VCaP (cell line): Measurements from ENCODE around the gene MCM8.

ENCODE experiments used
- H3K27ac ChIP-seq: fragments of 450-650 bp; 2 replicates; pipeline ENCODE4 v1.5.1; 2017
- TF ChIP-seq, protein P1 (sequence below): fragments of 450-650 bp; conservative IDR thresholded peaks from 2 replicates; pipeline ENCODE4 v1.5.1; 2017; ENCODE audit warnings: mild to moderate bottlenecking, moderate library complexity

Gene MCM8

DNA sequence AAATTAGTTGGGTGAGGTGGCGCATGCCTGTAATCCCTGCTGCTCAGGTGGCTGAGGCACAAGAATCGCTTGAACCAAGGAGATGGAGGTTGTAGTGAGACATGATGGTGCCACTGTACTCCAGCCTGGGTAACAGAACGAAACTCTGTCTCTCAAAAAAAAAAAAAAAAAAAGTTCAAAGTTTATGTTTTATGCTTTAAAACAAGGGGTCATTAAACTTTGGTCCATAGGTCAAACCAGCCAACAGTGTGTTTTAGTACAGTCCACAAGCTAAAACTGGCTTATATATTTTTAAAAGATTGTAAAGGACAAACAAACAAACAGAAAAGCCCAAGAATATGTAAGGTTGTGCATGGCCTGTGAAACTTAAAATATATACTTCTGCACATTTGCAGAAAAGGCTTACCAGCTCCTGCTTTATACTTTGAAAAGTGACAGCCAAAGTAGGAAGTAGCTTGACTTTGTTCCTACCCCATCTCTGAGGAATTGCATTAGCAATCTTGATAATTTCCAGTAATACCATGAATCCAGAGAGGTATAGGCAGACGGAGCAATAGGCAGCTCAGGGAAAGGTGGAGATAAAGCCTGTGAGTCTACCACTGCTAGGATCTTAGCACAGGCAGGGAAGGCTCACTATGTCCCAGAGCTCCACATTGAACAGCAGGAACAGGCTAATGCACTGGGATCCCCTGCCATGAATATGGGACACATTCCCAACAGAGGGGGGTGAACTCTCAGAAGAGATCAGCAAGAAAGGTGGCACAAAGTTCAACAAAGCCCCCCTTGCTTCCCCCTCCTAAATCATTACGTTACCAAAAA lies 30.5 kb downstream of the MCM8 start:
- H3K27ac ChIP-seq, result no peak overlapping the region
- TF ChIP-seq, protein P1, sequence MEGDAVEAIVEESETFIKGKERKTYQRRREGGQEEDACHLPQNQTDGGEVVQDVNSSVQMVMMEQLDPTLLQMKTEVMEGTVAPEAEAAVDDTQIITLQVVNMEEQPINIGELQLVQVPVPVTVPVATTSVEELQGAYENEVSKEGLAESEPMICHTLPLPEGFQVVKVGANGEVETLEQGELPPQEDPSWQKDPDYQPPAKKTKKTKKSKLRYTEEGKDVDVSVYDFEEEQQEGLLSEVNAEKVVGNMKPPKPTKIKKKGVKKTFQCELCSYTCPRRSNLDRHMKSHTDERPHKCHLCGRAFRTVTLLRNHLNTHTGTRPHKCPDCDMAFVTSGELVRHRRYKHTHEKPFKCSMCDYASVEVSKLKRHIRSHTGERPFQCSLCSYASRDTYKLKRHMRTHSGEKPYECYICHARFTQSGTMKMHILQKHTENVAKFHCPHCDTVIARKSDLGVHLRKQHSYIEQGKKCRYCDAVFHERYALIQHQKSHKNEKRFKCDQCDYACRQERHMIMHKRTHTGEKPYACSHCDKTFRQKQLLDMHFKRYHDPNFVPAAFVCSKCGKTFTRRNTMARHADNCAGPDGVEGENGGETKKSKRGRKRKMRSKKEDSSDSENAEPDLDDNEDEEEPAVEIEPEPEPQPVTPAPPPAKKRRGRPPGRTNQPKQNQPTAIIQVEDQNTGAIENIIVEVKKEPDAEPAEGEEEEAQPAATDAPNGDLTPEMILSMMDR, result no peak

DNA sequence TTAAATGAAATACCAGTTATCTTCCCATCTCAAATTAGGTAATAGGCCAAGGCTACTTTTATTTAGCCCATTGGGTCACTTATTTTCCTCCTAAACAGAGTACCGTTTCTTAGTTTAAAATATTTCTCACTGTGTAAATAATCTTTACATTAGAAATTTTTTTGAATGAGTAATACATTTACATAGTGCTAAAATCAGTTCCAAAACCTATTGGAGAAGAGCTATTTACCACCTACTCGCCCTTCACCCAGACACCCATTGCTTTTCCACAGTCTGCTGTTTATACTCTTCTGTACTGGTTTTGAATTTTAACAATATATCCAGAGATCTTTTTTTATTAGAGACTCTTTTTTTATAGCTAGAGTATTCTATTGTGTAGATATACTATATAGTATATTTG lies 36.9 kb downstream of the MCM8 start:
- no peak overlapping the region for H3K27ac ChIP-seq
- TF ChIP-seq, protein P1, result no peak

DNA sequence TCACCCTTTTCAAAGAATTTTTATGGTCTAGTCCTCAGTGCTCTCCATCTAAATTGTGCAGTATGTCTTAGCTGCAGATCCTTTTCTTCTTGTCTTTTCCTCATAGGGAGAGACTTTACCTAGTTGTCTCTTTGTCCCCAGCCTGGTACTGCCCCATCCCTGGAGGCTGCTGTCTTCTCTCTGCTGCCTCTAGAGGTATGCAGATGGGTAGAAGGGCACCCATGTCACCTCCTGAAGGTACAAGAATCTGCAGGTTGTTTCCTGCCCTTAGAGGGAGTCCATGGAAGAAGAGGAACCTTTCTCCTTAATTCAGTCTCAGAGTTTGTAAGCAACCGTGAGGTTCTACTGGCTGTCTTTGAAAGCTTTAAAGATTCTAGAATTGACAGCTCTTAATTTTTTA lies 39.1 kb downstream of the MCM8 start:
- no peak overlapping the region for H3K27ac ChIP-seq
- TF ChIP-seq, protein P1, result no peak

DNA sequence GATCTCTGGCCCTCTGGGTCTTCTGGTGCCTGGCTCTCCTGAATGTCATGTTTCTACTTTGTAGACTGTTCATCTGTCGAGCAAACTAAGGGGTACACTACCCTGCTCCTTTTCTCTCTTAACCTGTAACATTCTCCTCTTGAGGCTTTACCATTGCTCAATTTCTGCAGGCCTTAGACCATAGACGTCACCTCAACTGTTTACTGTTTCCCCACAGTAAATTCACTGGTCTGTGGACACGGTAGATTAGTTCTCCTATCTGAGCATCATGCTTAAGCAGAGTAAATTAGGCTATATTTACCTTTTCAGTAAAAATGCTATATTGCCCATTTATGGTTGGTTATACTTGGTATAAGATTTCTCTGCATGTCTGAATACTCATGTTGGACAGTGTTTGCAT lies 40.5 kb downstream of the MCM8 start:
- H3K27ac ChIP-seq, result no peak overlapping the region
- TF ChIP-seq, protein P1, result no peak

DNA sequence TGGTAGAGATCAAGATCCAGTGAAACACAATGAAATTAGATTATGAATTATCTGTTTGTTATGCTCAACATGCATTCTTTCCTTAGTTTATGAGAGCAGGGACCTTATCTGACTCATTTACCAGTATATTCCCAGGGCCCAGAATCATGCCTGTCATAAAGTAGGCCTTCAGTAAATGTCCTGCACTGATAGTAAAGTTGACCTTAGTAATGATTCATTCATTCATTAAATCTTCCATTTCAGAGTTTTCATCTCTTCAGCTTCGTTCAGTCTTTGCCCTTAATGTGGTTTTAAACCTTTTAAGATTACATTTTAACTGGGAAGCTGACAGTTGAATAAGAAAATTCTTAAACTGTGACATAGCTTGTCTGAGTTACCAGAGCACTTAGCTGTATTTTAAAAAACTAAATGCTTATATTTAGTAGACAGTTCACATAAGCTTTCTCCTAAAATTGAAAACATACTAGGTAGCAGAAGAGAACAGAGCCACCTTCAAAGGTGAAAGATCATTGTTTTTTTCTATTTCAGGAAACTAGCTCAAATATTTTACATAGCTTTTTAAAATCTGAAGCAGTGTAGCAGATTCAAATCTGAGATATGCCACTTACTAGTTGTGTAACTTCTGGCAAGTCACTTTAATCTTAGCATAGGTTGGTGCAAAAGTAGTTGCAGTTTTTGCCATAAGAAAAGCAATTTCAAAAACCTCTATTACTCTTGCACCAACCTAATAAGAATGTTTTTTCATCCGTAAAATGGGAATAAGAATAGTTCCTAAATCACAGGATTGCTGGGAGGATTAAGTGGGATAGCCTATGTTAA lies 41.4 kb downstream of the MCM8 start:
- TF ChIP-seq, protein P1, result no peak
- peak overlapping the region; percentile 14; the same call in 1 of the 2 replicates for H3K27ac ChIP-seq

DNA sequence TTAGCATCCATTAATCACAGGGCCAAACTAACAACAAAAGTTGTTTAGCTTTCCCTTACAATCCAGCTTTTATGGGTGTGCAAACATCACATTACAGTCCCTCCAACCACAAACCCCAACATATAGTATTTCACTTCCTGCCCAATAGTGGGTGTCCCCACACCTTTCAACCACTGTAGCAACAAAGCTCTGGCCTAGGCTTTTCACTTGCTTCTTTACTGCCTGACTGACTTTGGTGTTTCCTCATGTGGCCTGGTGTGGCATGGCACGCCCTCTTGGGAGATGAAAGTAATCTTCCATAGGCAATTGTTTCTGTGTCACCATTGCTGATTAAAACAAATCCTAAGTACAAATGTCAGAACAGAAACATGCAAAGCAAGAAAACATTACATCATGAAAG lies 46.3 kb downstream of the MCM8 start:
- H3K27ac ChIP-seq, result no peak overlapping the region
- TF ChIP-seq, protein P1, result no peak

DNA sequence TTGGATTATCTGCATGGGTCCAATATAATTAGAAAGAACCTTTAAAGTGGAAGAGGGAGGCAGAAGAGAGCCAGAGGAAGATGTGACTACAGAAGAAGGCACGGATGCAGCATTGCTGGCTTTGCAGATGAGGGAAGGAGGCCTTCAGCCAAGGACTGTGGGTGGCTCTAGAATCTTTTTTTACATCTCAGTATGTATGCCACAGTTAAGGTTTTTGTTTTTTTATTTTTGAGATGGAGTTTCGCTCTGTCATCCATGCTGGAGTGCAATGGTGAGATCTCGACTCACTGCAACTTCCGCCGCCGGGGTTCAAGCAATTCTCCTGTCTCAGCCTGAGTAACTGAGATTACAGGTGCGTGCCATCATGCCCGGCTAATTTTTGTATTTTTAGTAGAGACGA lies 49.3 kb downstream of the MCM8 start:
- TF ChIP-seq, protein P1, result no peak
- H3K27ac ChIP-seq, result no peak overlapping the region
